ELR (cell line): Measurements from ENCODE around the gene FOXD3.

Experiments used
- DNase-seq: peaks from one replicate; pipeline ENCODE4 v3.0.0-alpha.2; 2015; ENCODE audit warnings: low read depth

FOXD3 gene

DNA sequence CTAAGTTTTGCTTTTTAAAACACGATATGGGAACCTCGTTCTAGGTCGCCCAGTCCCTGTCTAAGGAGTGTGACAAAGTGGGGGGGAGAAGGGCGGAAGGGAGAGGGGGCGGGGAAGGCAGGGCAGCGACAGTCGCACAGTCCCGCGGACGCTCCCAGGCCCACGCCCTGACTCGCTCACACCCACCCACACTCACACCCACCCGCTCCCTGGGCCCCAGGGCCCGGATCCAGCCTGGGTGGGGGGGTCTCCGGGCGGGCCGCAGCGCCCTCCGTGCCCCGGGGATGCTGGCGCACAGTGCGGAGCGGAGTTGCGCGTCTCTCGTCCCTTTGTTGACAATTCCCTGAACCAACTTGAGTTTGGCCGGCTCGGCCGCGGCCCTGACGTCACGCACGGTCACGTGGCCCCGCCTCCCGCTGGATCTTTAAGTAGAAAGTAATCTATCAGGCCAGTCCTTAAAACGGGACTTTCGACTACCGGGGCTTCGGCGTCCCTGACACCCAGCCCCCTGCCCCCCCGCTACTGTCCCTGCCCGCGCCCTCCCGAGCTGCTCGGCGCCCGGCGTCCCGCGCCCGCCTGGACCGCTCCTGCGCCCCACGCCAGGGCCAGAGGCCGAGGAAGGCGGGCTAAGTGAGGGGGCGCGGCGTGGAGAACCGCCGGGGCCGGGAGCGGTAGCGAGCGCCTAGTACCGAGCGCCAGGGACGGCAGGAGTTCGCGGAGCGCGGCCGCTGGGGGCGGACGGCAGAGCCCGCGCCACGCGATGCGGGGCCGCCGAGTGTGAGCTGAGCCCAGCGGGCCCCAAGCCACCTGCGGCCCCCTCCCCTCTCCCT, at the start of gene FOXD3:
FOXD3 (plus strand) TSS at position 454 of the 830 bp plus-strand sequence. CDS start 492 bp downstream, outside the sequence.
- peak; percentile 64 for DNase-seq

DNA sequence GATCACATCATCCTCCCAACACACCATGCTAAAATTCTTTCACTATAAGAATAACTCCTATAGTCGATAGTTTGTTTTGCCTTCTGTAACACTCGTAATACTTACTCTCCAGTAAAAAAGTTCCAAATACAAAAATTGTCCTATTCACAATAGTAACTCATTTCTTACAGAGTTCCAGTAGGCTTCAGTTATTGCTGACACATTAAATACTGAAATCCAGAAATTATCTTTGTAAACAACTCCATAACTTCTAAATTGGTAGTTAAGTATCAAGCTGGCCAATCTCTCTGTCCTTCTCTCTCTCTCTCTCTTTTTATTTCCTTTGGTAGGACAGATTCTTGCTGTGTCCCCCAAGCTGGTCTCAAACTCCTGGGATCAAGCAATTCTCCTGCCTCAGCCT, 49.6 kb upstream of the FOXD3 start:
- no peak for DNase-seq

DNA sequence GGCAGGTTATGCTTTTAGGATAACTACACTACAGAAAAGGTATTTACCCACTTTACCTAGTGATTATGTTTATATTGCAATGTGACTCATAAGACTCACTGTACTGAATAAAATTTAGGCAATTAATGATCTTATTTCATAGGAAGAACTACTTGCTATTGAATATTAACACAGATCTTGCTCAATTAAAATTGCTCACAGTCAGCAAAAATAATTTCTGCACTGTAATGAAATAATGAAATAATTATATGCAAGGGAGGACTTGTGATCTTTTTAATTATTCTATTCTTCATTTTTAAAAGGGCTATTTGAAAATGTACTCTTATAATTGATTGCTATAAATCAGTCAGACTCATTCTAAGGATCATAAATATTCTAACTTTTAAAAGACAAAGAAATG, 48.0 kb upstream of the FOXD3 start:
- no peak for DNase-seq

DNA sequence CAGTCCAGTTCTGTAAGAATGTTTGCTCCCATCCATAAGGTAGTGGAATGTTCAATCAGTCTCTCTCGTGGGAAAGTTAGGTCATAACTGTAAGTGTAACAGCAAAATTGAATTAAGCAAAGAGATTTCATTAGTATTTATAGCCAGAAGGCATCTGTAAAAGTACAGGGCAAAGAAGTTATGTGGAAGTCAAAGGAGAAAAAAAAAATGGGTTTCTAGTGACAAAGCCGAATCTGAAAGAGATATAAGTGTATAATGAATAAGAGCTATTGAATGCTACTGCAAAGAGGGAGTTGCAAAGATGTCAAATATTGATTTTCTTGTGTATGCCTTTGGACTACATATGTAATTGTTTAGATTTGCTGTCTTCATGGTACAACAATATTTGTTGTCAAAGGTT, 47.4 kb upstream of the FOXD3 start:
- DNase-seq = no peak

DNA sequence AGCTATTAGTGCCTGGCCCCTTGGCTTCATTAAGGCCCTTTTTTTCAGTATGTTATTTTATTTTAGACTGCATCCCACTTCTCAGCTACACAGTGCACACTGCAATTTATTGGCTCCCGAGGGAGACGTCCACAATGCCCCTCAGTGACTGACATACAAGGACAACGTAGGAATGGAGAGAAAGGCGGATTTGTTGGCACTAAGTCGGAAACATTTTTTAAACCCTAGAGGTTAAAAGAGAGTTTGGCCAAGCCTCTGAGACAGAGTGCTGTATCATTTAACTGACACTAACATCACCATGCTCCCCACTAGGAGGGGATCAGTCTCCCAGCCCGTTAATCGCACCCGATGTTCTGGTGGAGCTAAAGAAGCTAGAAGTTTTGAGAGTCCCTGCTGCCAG, 45.7 kb upstream of the FOXD3 start:
- DNase-seq = no peak

DNA sequence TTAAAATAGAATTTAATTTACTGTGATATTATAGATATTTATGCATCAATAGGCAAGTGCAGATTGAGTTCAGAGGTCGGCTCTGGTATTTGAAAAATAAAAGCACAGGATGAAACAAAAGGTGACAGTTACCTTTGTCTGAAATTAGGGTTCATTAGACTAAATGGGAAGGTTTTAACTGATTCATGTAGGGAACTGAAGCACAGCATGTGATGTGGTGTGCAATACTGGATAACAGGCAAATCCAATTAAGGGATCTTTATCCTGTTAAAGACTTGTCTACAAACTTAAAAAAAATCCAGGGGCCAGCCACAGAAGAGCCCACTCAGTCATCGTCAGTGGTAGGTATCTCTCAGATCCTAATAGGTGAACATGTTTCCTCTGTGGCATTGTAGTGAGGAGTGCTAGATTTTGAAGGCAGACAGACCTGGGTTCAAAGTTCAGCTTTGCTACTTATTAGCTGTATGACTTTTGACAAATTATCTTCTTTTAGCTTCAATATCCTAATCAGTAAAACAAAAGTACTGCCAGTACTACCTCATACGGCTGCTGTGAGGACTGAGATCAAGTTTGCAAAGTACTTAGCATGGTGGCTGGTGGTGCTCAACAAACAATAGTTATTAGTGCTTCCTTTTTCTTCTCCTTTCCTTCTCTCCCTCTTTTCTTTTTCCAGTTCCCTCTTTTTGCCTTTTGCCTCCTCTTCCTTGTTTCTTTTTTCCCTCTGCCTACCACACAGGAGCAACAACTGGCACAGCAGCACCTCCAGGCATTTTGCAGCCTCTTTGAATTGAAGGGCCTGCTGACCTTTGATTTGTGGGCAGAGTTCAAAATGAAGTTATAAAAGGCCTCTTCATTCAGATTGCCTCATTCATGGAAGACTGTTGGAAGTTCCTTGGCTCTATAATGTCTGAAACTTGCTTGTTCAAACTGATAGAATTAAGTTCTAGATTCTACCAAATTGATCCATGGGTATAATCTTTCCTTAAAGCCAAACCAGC, 44.9 kb upstream of the FOXD3 start:
- DNase-seq = no peak

DNA sequence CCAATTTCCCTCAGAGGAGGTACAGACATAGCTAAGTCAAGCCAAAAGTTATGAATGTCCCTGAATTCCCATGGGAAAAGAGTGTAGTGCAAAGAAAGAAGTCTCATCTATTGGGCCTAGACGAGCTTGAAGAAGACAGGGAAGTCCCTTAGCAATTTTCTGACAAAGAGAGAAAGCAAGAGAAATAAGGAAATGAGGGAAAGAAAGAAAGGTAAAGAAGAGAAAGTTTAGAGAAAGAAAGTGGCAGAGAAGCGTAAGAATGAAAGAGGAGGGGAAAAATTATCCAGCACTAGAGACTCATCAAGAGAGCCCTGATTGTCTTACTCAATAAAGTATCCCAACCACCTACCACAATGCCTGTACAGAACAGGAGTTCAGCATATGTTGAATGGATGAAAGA, 40.6 kb upstream of the FOXD3 start:
- no peak for DNase-seq

DNA sequence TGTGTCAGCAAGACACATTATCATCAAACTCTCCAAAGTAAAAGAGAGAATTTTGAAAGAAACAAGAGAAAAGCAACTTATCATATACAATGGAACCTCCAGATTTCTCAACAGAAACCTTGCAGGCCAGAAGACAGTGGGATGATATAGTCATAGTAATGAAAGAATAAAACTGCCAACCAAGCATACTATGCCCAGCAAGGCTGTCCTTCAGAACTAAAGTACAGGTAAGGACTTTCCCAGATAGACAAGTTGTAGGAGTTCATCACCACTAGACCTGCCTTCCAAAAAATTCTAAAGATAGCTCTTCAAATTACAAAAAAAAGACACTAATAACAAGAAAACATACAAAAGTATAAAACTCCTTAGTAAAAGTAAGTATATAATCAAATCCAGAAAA, 33.2 kb upstream of the FOXD3 start:
- DNase-seq = no peak

DNA sequence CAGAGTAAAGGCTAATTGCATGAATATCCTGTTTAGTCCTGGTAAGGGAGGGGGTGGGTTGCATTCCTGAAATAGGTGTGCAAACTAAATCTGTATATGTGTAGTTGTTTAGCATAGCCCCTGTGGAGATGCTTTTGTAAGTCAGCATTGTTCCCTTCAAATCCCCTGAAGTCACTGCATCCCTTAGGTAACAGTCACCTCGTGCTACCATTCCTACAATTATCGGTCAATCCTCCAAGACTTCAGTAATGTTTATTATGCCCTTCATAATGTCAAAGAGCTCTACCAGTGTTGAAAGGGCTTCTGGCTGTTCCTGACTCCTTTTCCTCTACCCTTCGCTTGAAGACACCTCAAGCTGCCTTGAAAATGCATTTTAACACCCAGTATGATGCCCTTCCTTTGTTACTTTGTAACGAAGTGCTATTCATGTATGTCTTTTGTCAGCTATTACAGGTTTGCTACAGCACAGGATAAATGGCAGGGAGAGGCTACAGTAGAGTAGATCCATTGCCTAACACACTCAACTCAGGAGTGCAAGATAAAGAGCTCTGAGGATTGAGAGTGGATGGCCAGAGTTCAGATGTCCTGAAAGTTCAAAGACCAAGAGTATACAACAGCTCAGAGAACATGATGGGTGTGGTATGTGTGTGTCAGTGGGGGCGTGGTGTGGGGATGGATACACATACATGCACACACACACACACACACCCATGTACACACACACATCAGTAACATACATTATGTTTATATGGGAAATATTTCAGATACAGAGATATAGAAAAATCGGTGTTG, 27.4 kb upstream of the FOXD3 start:
- no peak for DNase-seq

DNA sequence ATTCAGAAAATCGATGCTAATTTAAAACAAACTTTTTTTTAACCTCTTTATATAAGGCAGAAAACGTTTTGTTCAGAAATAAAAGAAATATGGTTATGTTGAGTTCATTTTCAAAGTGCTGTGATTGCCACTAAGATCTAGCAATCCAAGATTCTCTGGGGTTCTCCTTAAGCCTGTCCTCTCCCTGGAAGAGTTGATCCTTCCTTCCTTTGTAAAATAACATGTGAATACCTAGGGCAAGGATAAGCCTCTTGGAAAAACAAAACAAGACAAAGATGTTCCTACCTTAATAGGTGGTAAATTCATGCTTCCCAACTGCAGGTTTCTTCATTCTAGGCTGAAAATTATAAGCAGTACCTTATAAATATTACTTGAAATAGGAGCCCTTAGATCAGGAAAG, 18.0 kb upstream of the FOXD3 start:
- no peak for DNase-seq

DNA sequence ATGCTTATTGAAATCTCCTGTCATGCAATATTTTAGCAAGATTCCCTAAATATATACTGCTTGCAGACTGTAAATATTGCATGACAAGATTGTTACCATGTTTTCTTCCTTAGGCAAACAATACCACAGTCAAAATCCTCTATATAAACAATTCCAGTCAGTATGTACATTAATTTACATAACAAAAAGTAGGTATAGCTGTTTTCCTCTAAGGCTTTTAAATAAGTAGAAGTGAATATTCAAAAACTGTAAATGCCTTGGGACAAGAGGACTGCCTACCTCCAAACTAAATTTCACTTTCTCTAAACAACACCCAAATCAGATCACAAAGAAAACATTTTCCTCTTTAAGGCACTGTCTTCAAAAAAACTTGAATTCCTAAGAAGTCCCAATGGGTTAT, 17.3 kb upstream of the FOXD3 start:
- DNase-seq = no peak

DNA sequence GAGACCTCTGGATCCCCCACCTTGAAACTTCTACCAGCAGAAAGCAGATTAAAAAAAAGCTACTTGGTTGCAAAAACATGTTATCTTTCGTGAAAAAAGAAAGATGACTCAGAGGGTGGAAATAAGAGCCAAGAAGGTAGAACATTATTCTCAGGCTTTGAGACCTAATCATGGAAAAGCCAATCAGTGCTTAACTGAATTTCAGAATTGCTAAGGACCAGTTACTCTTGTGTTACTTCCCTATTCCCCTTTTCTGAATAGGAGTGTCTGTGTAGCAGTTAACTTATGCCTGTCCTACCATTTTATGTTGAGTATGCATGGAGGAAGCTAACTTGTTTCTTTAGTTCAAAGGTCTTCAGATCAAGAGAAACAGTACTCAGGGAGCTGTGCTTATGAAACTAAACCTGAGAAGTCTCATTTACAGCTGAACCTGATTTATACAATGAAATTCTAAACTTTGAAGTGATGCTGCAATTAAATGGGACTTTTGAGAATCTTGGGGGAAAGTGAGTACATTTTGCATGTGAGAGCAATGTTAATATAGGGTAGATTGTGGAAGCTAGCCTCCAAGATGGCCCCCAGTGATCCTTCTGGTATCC, 15.1 kb upstream of the FOXD3 start:
- no peak for DNase-seq

DNA sequence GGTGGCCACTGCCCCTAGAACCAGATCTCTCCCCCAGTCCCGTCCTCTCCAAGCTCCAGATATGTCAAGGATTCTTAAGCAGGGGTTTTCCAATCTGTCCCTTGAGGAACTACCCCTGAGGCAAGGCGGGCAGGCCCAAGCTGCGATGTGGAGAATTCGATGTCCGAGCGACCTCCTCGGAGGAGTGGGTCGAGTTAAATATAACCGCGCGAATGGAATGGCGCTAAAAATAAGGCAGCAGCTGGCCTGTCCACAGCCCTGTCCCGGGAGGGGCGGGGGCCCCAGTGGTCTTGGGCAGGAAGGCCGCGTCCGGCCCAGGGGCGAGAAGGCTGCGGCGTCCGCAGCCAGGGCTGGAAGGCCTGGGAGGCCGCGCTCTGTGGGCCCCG, 5.8 kb upstream of the FOXD3 start:
- DNase-seq = no peak

DNA sequence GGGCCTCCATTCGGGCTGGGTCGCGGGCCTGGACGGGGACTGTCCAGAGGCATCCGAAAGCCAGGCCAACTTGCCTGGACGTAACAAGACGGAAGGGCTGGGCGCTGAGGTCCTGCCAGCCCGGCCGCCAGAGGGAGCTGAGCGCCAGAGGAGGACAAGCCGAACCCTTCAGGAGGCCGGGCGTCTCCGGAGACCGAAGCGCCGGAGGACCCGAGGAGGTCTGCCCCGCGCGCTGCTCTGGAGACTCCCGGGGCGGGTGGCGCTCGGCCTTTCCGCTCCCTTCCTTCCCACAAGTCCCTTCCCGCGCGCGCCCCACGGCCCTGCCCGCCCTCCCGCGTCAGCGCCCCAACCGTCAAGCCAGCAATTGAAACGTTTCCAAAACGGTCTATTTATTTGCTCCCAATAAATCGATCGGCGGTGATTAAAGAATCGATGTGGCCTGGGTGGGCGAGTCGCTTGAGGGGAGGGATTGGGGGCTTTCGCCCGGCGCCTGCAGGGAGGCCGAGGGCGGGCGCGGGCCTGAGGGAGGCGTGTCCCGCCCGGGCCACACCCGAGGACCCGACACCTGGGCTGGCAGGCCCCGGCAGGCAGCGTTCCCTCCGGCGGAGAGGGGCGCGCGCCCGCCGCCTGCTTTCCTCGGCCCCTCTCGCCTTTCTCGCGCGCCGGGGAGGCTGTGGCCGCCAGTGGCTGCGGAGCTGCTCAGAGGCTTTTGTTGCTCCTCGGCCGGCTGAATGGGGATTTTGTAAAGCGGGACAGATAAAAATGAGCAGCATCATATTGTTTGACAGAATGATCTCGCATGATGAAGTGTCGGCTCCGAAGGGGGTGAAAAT, 5.2 kb upstream of the FOXD3 start:
- peak; percentile 50 for DNase-seq

DNA sequence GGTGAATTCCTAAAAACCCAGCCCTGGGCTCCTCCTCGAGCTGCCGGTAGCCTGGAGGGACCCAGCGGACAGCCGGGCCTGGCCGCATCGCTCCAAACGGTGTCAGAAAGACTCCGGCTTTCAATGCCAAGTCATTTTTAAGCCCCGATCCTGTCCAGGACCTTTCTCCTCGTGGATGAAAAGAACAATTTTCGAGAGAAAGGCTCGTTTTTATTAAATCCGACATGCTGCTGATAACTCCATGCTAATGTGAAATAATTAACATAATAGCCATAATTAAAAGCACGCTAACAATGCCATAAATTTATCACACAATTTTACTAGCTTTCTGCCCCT, 4.6 kb upstream of the FOXD3 start:
- DNase-seq = no peak

DNA sequence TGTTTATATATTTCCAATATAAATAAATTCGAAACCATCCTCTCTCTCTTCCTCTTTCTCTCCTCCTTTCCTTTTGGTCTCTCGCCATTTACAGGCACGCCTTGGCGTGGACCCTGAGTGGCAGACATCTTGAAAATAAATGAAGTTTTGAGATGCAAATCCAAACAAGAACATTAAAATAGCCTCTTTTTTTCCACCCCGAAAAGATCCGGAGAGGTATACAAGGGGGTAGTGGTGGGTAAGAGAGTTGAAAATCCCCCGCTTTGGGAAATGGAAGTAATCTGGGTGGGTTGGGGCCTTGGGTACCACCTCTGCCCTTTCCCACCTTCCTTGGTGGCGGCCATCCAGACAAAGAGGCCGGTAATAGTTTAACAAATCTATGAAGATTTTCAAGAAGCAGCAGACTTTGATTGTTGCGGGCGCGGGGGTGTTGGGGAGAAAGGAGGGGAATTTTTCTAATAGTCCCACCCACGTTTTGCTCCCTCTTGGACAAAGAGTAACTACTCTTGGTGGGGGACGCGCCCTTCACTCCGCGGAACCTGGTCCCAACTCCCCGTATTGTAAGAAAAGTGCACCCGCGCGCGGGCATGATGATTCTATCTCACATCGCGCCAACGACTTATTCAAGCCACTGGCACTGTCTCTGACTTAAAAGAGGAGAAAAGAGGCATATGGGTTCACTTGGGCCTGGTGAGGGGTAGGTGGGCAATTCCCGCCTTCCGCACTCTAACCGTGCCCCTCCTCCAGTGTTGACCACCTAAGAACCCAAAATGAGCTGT, 4.0 kb upstream of the FOXD3 start:
- DNase-seq = no peak

DNA sequence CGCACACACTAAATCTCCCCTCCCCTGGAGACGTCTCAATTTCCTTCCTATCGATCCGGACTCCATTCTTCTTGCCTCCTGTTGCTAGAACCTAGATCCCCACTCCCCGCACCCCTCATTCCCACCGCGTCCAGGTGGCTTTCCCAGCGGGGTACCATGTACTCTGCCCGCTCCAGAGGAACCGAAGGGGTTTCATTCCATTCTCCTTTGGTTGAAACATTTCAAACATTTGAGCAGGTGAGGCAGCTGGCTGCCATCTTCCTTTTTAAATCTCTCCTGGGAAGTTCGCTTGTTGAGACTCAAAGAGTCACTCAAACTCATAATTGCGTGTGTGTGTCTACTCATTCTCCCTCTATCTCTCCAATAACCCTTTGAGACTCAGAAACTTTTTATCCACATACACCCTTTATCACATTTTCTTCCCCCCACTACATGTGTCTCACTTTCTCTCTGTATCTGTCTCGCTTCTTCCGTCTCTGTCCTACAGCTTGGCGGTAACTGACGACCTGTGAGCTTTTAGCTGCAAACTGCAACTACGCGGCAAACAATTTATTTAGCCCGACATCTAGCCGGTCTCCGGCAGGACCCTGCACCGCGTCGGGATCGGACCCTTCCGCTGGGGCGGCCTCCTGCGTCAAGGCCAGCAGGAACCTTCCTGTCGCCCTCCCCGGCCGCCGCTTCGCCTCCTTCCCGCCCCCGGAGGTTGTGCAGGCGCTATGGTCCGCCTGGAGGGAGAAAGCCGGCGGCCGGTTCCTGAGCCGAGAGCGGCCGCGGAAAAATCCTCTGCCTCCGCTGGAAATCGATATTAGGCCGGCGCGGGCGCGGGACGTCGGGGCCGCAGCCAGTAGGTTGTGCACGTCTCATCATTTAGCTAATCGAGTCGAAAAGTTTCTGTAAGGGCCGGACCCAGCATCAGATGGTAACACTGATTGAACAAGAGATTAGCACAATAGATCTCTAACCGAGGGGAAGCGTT, 3.0 kb upstream of the FOXD3 start:
- DNase-seq = no peak

DNA sequence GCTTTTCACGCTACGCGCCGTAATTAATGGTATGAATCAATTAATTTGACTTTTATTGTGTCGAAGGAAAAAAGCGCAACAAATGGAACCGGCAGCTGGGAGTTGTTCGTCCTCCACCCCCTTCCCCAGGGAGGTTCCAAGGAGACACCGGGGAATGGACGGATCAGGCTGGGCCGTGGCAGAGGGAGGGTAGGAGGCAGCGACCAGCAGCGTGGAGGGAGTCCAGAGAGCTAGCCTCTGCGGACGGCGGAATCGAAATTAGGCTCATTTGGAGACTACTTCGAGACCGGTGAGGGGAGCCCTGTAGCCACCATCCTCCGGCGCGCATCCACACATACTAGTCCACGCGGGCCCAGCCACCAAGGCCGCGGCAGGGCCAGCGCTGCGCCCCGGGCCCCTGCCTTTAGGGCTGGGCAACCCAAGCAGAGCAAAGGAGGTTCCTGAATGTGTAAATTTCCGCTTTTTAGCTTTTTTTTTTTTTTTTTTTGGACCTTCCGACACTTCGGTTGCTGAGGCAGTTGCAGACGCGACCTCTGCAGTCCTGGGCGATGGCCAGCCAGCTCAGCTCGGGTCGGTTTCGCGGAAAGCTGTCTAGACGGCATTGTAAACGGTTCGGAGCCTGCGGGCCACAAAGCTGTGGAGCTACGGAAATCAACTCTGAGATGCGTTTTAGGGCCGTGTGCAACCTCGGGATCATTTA, 2.2 kb upstream of the FOXD3 start:
- no peak for DNase-seq
